Endothelial cell of umbilical vein (primary cell): ENCODE data around the gene TMEM181. TPM values are rescaled to one million over a fixed set of nuclear protein-coding genes. Genes with fewer than 3 reads are reported as not detected.

Experiments
- BruUV-seq: library from RNA; stranded (reverse); fragments of 400-500 nt; replicated peaks from 2 replicates; lab custom pipeline; 2021; lab: Mats Ljungman, UMichigan
- CTCF ChIA-PET: fragments of 300-600, 350-600 bp; sonication (Branson Sonifier 250); formaldehyde crosslinking; loops from one replicate; lab custom pipeline; 2021; ENCODE audit warnings: antibody characterized with exemption, inconsistent platforms; lab: Charles Lee
- POLR2A ChIA-PET: fragments of 300-600, 350-600 bp; sonication (Branson Sonifier 250); formaldehyde crosslinking; loops from one replicate; lab custom pipeline; 2021; ENCODE audit warnings: antibody characterized with exemption, inconsistent platforms; lab: Charles Lee
- DNase-seq: peaks from one replicate; pipeline ENCODE4 v3.0.0-alpha.2; 2011; ENCODE audit warnings: low read depth, low spot score
- FAIRE-seq: peaks from 2 replicates; lab custom pipeline; 2011; peaks lifted over from hg19 to GRCh38; lab: Jason Lieb, UNC
- H2AFZ ChIP-seq: 2 replicates; pipeline ENCODE4 v1.6.0; 2012; ENCODE audit warnings: low read depth, low read length, control low read depth, inconsistent platforms
- H3K27ac ChIP-seq: 2 replicates; pipeline ENCODE4 v1.5.1; 2011; ENCODE audit warnings: low read depth, mild to moderate bottlenecking, control low read depth, low read length, moderate library complexity; ENCODE audit not compliant: insufficient read depth
- H3K27me3 ChIP-seq, 2 experiments: 2 replicates each; pipeline versions ENCODE4 v1.6.0 to v1.6.1; 2011; ENCODE audit warnings: low read length in 2 of 2, mixed read lengths in 1 of 2; ENCODE audit not compliant: control insufficient read depth in 2 of 2, insufficient read depth in 2 of 2
- H3K36me3 ChIP-seq, 2 experiments: 2 replicates in 1 of 2; 3 replicates in 1 of 2; pipeline ENCODE4 v1.5.1; 2011; ENCODE audit warnings: low read length in 2 of 2, mild to moderate bottlenecking in 1 of 2, moderate library complexity in 1 of 2; ENCODE audit not compliant: control insufficient read depth in 2 of 2, insufficient read depth in 2 of 2; ENCODE audit errors: extremely low read depth in 1 of 2
- H3K4me1 ChIP-seq: 3 replicates; pipeline ENCODE4 v1.5.1; 2011; ENCODE audit warnings: mild to moderate bottlenecking, low read length; ENCODE audit not compliant: control insufficient read depth, insufficient read depth; ENCODE audit errors: extremely low read depth
- H3K4me2 ChIP-seq: 2 replicates; pipeline ENCODE4 v1.6.1; 2011; ENCODE audit warnings: low read length, control low read depth, mixed read lengths; ENCODE audit not compliant: insufficient read depth
- H3K4me3 ChIP-seq, 3 experiments: fragments of 200-600 bp in 1 of 3; sonication (generic), shearing (Covaris generic) in 1 of 3; replicated peaks in 1 of 3; 2 replicates each; pipeline ENCODE4 v1.5.1; 2011 to 2016; ENCODE audit warnings: control low read depth in 3 of 3, low read length in 3 of 3, mild to moderate bottlenecking in 2 of 3, inconsistent platforms in 1 of 3, low read depth in 1 of 3, moderate library complexity in 1 of 3; ENCODE audit not compliant: insufficient read depth in 1 of 3
- H3K79me2 ChIP-seq: 2 replicates; pipeline ENCODE4 v1.6.0; 2012; ENCODE audit warnings: low read length, inconsistent platforms; ENCODE audit not compliant: control insufficient read depth, insufficient read depth
- H3K9ac ChIP-seq: replicated peaks from 2 replicates; pipeline ENCODE3; 2011; ENCODE audit warnings: low read length, control low read depth; ENCODE audit not compliant: insufficient read depth; ENCODE audit errors: extremely low read depth
- H3K9me1 ChIP-seq: replicated peaks from 3 replicates; pipeline ENCODE4 v1.6.0; 2011; ENCODE audit warnings: mild to moderate bottlenecking, low read length; ENCODE audit not compliant: control insufficient read depth, insufficient read depth; ENCODE audit errors: extremely low read depth
- H3K9me3 ChIP-seq: replicated peaks from 2 replicates; pipeline ENCODE4 v1.5.1; 2012; ENCODE audit warnings: low read length, inconsistent platforms; ENCODE audit not compliant: control insufficient read depth, insufficient read depth
- H4K20me1 ChIP-seq: replicated peaks from 2 replicates; pipeline ENCODE3; 2011; ENCODE audit warnings: mild to moderate bottlenecking, low read length; ENCODE audit not compliant: control insufficient read depth, insufficient read depth; ENCODE audit errors: extremely low read depth
- EZH2 ChIP-seq: IDR thresholded peaks from 2 replicates; pipeline ENCODE4 v1.6.1; 2012; ENCODE audit warnings: borderline replicate concordance, low read depth, mild to moderate bottlenecking, moderate library complexity, low read length, inconsistent platforms; ENCODE audit not compliant: severe bottlenecking
- FOS ChIP-seq: IDR thresholded peaks from 2 replicates; pipeline ENCODE4 v1.6.1; 2011; ENCODE audit warnings: mild to moderate bottlenecking, low read length, moderate library complexity, borderline replicate concordance; ENCODE audit not compliant: insufficient read depth
- GATA2 ChIP-seq: IDR thresholded peaks from 2 replicates; pipeline ENCODE4 v1.7.0; 2011; ENCODE audit warnings: low read depth, mild to moderate bottlenecking, moderate library complexity, mixed read lengths, low read length; ENCODE audit not compliant: insufficient read length, insufficient read depth
- JUN ChIP-seq: IDR thresholded peaks from 2 replicates; pipeline ENCODE4 v1.6.1; 2011; ENCODE audit warnings: borderline replicate concordance, low read depth; ENCODE audit not compliant: insufficient read length, insufficient read depth
- MAX ChIP-seq: IDR thresholded peaks from 2 replicates; pipeline ENCODE4 v1.6.1; 2011; ENCODE audit not compliant: insufficient read depth, insufficient read length
- MYC ChIP-seq: IDR thresholded peaks from one replicate; pipeline ENCODE4 v1.6.1; 2011; ENCODE audit warnings: mild to moderate bottlenecking, low read depth, low read length
- POLR2A ChIP-seq: IDR thresholded peaks from 2 replicates; pipeline ENCODE4 v1.6.1; 2012; ENCODE audit warnings: low read depth, mild to moderate bottlenecking, control low read depth, low read length
- POLR2AphosphoS5 ChIP-seq: IDR thresholded peaks from 2 replicates; pipeline ENCODE4 v1.6.1; 2012; ENCODE audit warnings: low read depth, mild to moderate bottlenecking, control low read depth, low read length, moderate library complexity; ENCODE audit not compliant: insufficient read depth
- dilution Hi-C: fragments of 300-500 bp; cut with MboI; formaldehyde crosslinking; loops from one replicate; pipeline ENCODE4 v1.15.0; 2019; ENCODE audit warnings: low sequenced_read_pairs; ENCODE audit not compliant: extremely low pct_ligation_motif_present
- intact Hi-C: fragments of 100-400 bp; cut with micrococcal nuclease; formaldehyde crosslinking; loops from one replicate; pipeline ENCODE4 v1.10.0; 2022
- polyA plus RNA-seq, 4 experiments: library from polyadenylated mRNA; depleted of rRNA in 3 of 4; stranded (reverse) in 3 of 4; unstranded in 1 of 4; fragments of >200 nt; gene quantifications; 2 replicates each; pipeline versions ENCODE4 v1.2.1 to v1.2.3, GENCODE V29; 2011 to 2012; ENCODE audit warnings: missing spikeins in 1 of 4
- total RNA-seq: library from RNA; stranded (reverse); gene quantifications from 2 replicates; pipeline ENCODE4 v1.2.3, GENCODE V29; 2021
- TF ChIP-seq, protein P1 (sequence below), 2 donors: IDR thresholded peaks; 1 replicate in 1 of 2; 2 replicates in 1 of 2; pipeline ENCODE4 v1.5.1; 2011; ENCODE audit warnings: low read length in 2 of 2, mild to moderate bottlenecking in 2 of 2, moderate library complexity in 2 of 2, control low read depth in 1 of 2, inconsistent platforms in 1 of 2, low read depth in 1 of 2; ENCODE audit not compliant: insufficient read depth in 1 of 2; ENCODE audit errors: extremely low read depth in 1 of 2

TMEM181 gene
- total and polyA plus RNA-seq, 2 donors (not counting 3 experiments of a cell fraction or from before 2014, with no cell fraction given): 21.7 to 33.5 TPM

DNA sequence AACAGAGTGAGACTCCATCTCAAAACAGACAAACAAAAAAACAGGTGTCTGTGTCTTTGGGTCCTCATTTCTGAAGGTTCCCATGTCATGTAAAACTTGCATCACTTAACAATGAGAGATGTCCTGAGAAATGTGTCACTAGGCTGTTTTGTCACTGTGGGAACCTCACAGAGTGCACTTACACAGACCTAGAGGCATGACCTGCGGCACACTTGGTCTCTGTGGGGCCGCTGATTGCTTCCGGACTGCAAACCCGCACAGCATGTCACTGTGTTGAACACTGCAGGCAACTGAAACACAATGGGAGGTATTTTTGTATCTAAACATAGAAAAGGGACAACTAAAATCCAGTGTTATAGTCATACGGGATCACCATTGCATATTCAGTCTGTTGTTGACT is 42.3 kb upstream of the TMEM181 start:
- Histone ChIP-seq H2AFZ (no peak overlapping the region), H3K9ac (no peak overlapping the region), H3K79me2 (no peaks in the 10 kb centered on the region), H3K27me3 (no peaks in the 10 kb centered on the region), H3K27ac (no peak overlapping the region), H3K9me1 (no peaks in the 10 kb centered on the region), H3K4me2 (no peak overlapping the region), H3K4me3 (no peak overlapping the region), H3K4me1 (peaks cover 12% of the 10 kb centered on the region), H3K9me3 (no peaks in the 10 kb centered on the region), H3K36me3 (no peaks in the 10 kb centered on the region), H4K20me1 (no peaks in the 10 kb centered on the region)
- DNase-seq (no peak), FAIRE-seq (no peak)
- BruUV-seq: no TSS peak
- ChIA-PET CTCF (no interaction called here), POLR2A (no interaction called here)
- TF ChIP-seq JUN (no peak), MYC (no peak), GATA2 (no peak), POLR2AphosphoS5 (no peak), FOS (no peak), POLR2A (no peak), MAX (no peak), EZH2 (no peak)
- TF ChIP-seq, protein P1, sequence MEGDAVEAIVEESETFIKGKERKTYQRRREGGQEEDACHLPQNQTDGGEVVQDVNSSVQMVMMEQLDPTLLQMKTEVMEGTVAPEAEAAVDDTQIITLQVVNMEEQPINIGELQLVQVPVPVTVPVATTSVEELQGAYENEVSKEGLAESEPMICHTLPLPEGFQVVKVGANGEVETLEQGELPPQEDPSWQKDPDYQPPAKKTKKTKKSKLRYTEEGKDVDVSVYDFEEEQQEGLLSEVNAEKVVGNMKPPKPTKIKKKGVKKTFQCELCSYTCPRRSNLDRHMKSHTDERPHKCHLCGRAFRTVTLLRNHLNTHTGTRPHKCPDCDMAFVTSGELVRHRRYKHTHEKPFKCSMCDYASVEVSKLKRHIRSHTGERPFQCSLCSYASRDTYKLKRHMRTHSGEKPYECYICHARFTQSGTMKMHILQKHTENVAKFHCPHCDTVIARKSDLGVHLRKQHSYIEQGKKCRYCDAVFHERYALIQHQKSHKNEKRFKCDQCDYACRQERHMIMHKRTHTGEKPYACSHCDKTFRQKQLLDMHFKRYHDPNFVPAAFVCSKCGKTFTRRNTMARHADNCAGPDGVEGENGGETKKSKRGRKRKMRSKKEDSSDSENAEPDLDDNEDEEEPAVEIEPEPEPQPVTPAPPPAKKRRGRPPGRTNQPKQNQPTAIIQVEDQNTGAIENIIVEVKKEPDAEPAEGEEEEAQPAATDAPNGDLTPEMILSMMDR (IDR thresholded peaks at IDR 0.05; ENCODE audit: extremely low read depth in 1 of 2, insufficient read depth in 1 of 2, low read depth in 1 of 2, low read length in 2 of 2): no peak
- intact Hi-C loops: no loop called here
- dilution Hi-C loops: no loop called here
